ENCODE data around the gene KIFC1.

DNA sequence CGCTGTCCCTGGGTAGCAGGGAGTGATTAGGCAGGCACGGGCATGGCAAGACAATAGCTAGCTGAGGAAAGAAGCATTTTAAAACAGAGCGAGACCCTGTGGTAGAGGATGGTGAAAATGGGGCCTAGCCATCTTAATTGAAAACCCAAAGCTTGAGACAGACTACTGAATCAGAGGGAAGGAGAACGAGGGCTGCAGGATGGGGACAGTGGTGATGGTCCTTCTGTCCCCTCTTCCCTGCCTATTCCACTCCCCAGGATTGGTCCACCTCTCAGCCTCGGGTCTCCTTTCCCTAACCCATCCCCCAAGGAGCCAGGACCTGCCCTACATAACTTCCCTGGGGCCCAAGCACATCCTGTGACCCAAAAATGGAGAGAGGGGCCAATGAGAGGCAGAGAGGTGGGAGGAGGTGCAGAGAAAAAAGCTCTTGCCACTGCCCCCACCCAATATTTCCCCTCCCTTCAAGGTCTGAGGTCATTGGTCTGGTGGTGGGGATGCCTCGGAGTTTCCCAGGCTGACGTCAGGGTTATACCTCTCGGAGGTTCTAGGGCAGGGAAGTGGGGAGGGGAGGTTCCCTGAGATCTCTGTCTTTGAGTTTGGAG is 27.2 kb downstream of the KIFC1 start:
- TF ChIP-seq EZH2 (IDR thresholded peaks at IDR 0.05) (no peak), POLR2AphosphoS5 (IDR thresholded peaks at IDR 0.05; ENCODE audit: borderline replicate concordance, low read depth, low read length) (no peak), FOXP2 (optimal IDR thresholded peaks at IDR 0.05; ENCODE audit: control extremely low read depth, extremely low read length, insufficient read depth) (no peak)
